HepG2 (cell line): Measurements from ENCODE around the gene TRAF4. TPM values are rescaled to one million over a fixed set of nuclear protein-coding genes. Genes with fewer than 3 reads are reported as not detected.

Experiments
- ELF4 ChIP-seq: sonication (generic); formaldehyde crosslinking; IDR thresholded peaks from 2 replicates; pipeline ENCODE4 v1.5.0; 2020; ENCODE audit warnings: missing genetic modification reagents, mild to moderate bottlenecking, moderate library complexity, borderline replicate concordance
- KLF15 ChIP-seq: sonication (generic); formaldehyde crosslinking; IDR thresholded peaks from 2 replicates; pipeline ENCODE4 v1.8.1; 2023; ENCODE audit warnings: borderline replicate concordance, mild to moderate bottlenecking, inconsistent platforms, missing genetic modification reagents, mixed read lengths
- MTA3 ChIP-seq: sonication (generic); formaldehyde crosslinking; IDR thresholded peaks from 2 replicates; pipeline ENCODE4 v1.4.0; 2020; ENCODE audit warnings: missing genetic modification reagents
- MXD1 ChIP-seq: sonication (generic); formaldehyde crosslinking; IDR thresholded peaks from 2 replicates; pipeline ENCODE4 v1.4.0; 2020; ENCODE audit warnings: mild to moderate bottlenecking, missing genetic modification reagents
- NR2C2 ChIP-seq: sonication (generic); formaldehyde crosslinking; IDR thresholded peaks from 2 replicates; pipeline ENCODE4 v1.4.0; 2020; ENCODE audit warnings: missing genetic modification reagents, mild to moderate bottlenecking, moderate library complexity, borderline replicate concordance
- PHB2 ChIP-seq: fragments of 450-650 bp; IDR thresholded peaks from 2 replicates; pipeline ENCODE4 v1.6.1; 2018; ENCODE audit not compliant: partially characterized antibody
- PLSCR1 ChIP-seq: sonication (generic); formaldehyde crosslinking; IDR thresholded peaks from 2 replicates; pipeline ENCODE4 v1.5.0; 2020; ENCODE audit warnings: missing genetic modification reagents, mild to moderate bottlenecking, borderline replicate concordance
- POLR2G ChIP-seq: fragments of 200-400 bp; formaldehyde crosslinking; IDR thresholded peaks from 2 replicates; pipeline ENCODE4 v1.6.1; 2018; ENCODE audit warnings: mild to moderate bottlenecking, low read depth, low read length, moderate library complexity
- SALL1 ChIP-seq: sonication (generic); formaldehyde crosslinking; IDR thresholded peaks from 2 replicates; pipeline ENCODE4 v1.8.0; 2022; ENCODE audit warnings: mild to moderate bottlenecking, missing genetic modification reagents
- TIGD3 ChIP-seq: sonication (generic); formaldehyde crosslinking; IDR thresholded peaks from 2 replicates; pipeline ENCODE4 v1.5.1; 2020; ENCODE audit warnings: mild to moderate bottlenecking, missing genetic modification reagents, borderline replicate concordance
- ZNF264 ChIP-seq: sonication (generic); formaldehyde crosslinking; IDR thresholded peaks from 2 replicates; pipeline ENCODE4 v1.4.0; 2020; ENCODE audit warnings: missing genetic modification reagents
- ZNF335 ChIP-seq: sonication (generic); formaldehyde crosslinking; IDR thresholded peaks from 2 replicates; pipeline ENCODE4 v1.4.0; 2020; ENCODE audit warnings: missing genetic modification reagents
- ZNF501 ChIP-seq: sonication (generic); formaldehyde crosslinking; IDR thresholded peaks from 2 replicates; pipeline ENCODE4 v1.5.1; 2020; ENCODE audit warnings: mild to moderate bottlenecking, moderate library complexity, missing genetic modification reagents
- ZNF510 ChIP-seq: sonication (generic); formaldehyde crosslinking; IDR thresholded peaks from 2 replicates; pipeline ENCODE4 v1.4.0; 2020; ENCODE audit warnings: low read depth, mild to moderate bottlenecking, missing genetic modification reagents
- ZNF567 ChIP-seq: sonication (generic); formaldehyde crosslinking; IDR thresholded peaks from 2 replicates; pipeline ENCODE4 v1.8.1; 2023; ENCODE audit warnings: mild to moderate bottlenecking, missing genetic modification reagents, borderline replicate concordance
- ZNF878 ChIP-seq: sonication (generic); formaldehyde crosslinking; IDR thresholded peaks from 2 replicates; pipeline ENCODE4 v1.8.1; 2023; ENCODE audit warnings: mild to moderate bottlenecking, missing genetic modification reagents, moderate library complexity
- ZSCAN31 ChIP-seq: sonication (generic); formaldehyde crosslinking; IDR thresholded peaks from 2 replicates; pipeline ENCODE4 v1.5.0; 2020; ENCODE audit warnings: low read depth, mild to moderate bottlenecking, missing genetic modification reagents
- ZSCAN5A ChIP-seq: sonication (generic); formaldehyde crosslinking; IDR thresholded peaks from 2 replicates; pipeline ENCODE4 v1.8.0; 2022; ENCODE audit warnings: mild to moderate bottlenecking, missing genetic modification reagents, borderline replicate concordance
- polyA plus RNA-seq, 8 experiments: library from polyadenylated mRNA; depleted of rRNA in 3 of 8; stranded (reverse) in 7 of 8; unstranded in 1 of 8; fragments of >200 nt; fragmentation: Illumina TruSeq in 4 of 8; extraction: Trizol in 4 of 8; gene quantifications; 2 replicates each; pipeline versions ENCODE4 v1.2.1 to v1.2.3, GENCODE V29; 2011 to 2016; ENCODE audit warnings: low read depth in 4 of 8, missing spikeins in 1 of 8, mixed read lengths in 1 of 8; ENCODE audit not compliant: insufficient read depth in 1 of 8
- total RNA-seq, 5 experiments: library from RNA; depleted of rRNA; stranded (reverse); fragments of >200 nt; fragmentation: Illumina TruSeq; extraction: Trizol; gene quantifications; 2 replicates each; pipeline ENCODE4 v1.2.3, GENCODE V29; 2016; ENCODE audit warnings: low read depth in 1 of 5

TRAF4 gene
- total and polyA plus RNA-seq, 2 of the 13 experiments (the other 11 are each of a cell fraction or from before 2014, with no cell fraction given): 86.0 to 89.9 TPM

GRCh38 chr17:28728364-28729200, 15.2 kb upstream of the TRAF4 start, which contains the start of gene NEK8 (continued):
- TF ChIP-seq ZSCAN5A (CRISPR knock-in tag) (0 out of 2 replicates have a peak, but pooled peaks have one; percentile 34), SALL1 (CRISPR knock-in tag) (peak; percentile 60), ZSCAN31 (CRISPR knock-in tag) (0 out of 2 replicates have a peak, but pooled peaks have one; percentile 68), ZNF878 (no peak), ZNF264 (no peak), ZNF510 (CRISPR knock-in tag) (no peak; the same call in 1 of the 2 replicates), TIGD3 (CRISPR knock-in tag) (no peak), MTA3 (CRISPR knock-in tag) (no peak), PLSCR1 (CRISPR knock-in tag) (no peak), NR2C2 (CRISPR knock-in tag) (peak; percentile 40), ELF4 (peak; percentile 89), ZNF501 (CRISPR knock-in tag) (peak; percentile 70; the same call in 1 of the 2 replicates), KLF15 (CRISPR knock-in tag) (no peak), MXD1 (peak; percentile 48; the same call in 1 of the 2 replicates), ZNF567 (CRISPR knock-in tag) (no peak), ZNF335 (no peak), POLR2G (peak; percentile 75), PHB2 (no peak)
